NB4 (cell line): ENCODE measurements around the gene FARP1.

Source experiments
- DNase-seq: peaks from one replicate; pipeline ENCODE4 v3.0.0; 2010; ENCODE audit warnings: low read depth
- H3K4me3 ChIP-seq: one replicate; pipeline ENCODE4 v1.5.1; 2011; ENCODE audit warnings: mild to moderate bottlenecking, low read depth, low read length, moderate library complexity
- MAX ChIP-seq: IDR thresholded peaks from 2 replicates; pipeline ENCODE4 v1.6.1; 2011; ENCODE audit warnings: low read depth, low read length
- MYC ChIP-seq: IDR thresholded peaks from 2 replicates; pipeline ENCODE4 v1.6.1; 2011; ENCODE audit warnings: low read depth, low read length
- POLR2A ChIP-seq: IDR thresholded peaks from 2 replicates; pipeline ENCODE4 v1.6.1; 2011; ENCODE audit warnings: mild to moderate bottlenecking; ENCODE audit not compliant: insufficient read length; ENCODE audit errors: extremely low read depth
- TF ChIP-seq, protein P1 (sequence below): IDR thresholded peaks from one replicate; pipeline ENCODE4 v1.5.1; 2012; ENCODE audit warnings: low read depth, low read length

FARP1 gene

DNA sequence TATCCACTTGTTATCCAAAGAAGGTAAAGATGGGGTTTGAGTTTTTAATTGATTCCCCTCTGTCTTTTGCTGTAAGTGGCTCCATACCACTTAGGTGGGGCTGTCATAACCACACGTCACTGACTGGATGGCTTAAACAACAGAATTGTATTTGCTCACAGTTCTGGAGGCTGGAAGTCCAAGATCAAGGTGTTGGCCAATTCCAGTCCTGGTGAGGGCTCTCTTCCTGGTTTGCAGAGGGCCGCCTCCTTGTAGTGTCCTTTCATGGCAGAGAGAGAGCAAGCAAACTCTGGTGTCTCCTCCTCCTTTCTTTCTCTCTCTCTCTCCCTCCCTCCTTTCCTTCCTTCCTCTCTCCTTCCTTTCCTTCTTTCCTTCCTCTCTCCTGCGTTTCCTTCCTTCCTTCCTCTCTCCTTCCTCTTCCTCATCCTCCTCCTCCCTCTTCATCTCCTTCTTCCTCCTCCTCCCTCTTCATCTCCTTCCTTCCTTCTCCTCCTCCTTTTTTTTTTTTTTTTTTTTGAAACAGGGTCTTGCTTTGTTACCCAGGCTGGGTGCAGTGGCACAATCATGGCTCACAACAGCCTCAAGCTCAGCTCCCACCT lies 174.8 kb downstream of the FARP1 start:
- TF ChIP-seq POLR2A = no peak
- TF ChIP-seq MAX = no peak
- TF ChIP-seq, protein P1, sequence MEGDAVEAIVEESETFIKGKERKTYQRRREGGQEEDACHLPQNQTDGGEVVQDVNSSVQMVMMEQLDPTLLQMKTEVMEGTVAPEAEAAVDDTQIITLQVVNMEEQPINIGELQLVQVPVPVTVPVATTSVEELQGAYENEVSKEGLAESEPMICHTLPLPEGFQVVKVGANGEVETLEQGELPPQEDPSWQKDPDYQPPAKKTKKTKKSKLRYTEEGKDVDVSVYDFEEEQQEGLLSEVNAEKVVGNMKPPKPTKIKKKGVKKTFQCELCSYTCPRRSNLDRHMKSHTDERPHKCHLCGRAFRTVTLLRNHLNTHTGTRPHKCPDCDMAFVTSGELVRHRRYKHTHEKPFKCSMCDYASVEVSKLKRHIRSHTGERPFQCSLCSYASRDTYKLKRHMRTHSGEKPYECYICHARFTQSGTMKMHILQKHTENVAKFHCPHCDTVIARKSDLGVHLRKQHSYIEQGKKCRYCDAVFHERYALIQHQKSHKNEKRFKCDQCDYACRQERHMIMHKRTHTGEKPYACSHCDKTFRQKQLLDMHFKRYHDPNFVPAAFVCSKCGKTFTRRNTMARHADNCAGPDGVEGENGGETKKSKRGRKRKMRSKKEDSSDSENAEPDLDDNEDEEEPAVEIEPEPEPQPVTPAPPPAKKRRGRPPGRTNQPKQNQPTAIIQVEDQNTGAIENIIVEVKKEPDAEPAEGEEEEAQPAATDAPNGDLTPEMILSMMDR = no peak
- TF ChIP-seq MYC = no peak
- no peak overlapping the region for H3K4me3 ChIP-seq
- DNase-seq = no peak

- DNase-seq = no peak
- TF ChIP-seq POLR2A = no peak
- no peak for TF ChIP-seq MYC
- TF ChIP-seq, protein P1 = no peak
- no peak for TF ChIP-seq MAX
- H3K4me3 ChIP-seq = no peak overlapping the region
Observed at GRCh38 chr13:98318263-98318878, 175.5 kb downstream of the FARP1 start.

- TF ChIP-seq, protein P1 = no peak
- TF ChIP-seq POLR2A = no peak
- no peak for TF ChIP-seq MAX
- TF ChIP-seq MYC = no peak
- DNase-seq = no peak
- no peak overlapping the region for H3K4me3 ChIP-seq
Observed at GRCh38 chr13:98320561-98321105, 177.7 kb downstream of the FARP1 start.

GRCh38 chr13:98321395-98321794 lies 178.5 kb downstream of the FARP1 start:
- TF ChIP-seq MYC = no peak
- TF ChIP-seq POLR2A = no peak
- no peak for TF ChIP-seq MAX
- TF ChIP-seq, protein P1 = no peak
- H3K4me3 ChIP-seq = no peak overlapping the region
- no peak for DNase-seq

GRCh38 chr13:98322091-98322718 lies 179.3 kb downstream of the FARP1 start:
- DNase-seq = no peak
- TF ChIP-seq MAX (no peak), POLR2A (no peak), MYC (no peak)
- TF ChIP-seq, protein P1 = no peak

More at GRCh38 chr13:98322091-98322718, 179.3 kb downstream of the FARP1 start:
- H3K4me3 ChIP-seq = no peak overlapping the region
